GM21423 (cell line): ENCODE data around the gene LRRC7.
"Not testable (repeated sequence)": the region's sequence is repeated elsewhere in the genome, so short reads cannot be mapped to it uniquely, and the experiment has no call there.

Source experiments
- ATAC-seq: cut with Tn5 transposase; IDR thresholded peaks from one replicate; pipeline ENCODE4 v1.9.1; 2021; ENCODE audit warnings: mild to moderate bottlenecking, moderate library complexity; ENCODE audit not compliant: unreplicated experiment

LRRC7 gene

GRCh38 chr1:69943030-69943429 is 375.3 kb downstream of the LRRC7 start:
- ATAC-seq, result no peak

DNA sequence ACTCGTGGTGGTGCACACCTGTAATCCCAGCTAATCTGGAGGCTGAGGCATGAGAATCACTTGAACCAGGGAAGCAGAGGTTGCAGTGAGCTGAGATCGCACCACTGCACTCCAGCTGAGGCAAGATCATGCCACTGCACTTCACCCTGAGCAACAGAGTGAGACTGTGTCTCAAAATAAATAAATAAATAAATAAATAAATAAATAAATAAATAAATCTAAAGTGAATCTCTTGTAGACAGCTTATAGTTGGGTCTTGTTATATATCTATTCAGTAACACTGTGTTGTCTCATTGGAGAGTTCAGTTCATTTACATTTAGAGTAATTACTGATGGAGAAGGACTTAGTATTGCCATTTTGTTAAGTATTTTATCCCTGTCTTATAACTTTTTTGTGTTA is 379.2 kb downstream of the LRRC7 start:
- ATAC-seq, result no peak

DNA sequence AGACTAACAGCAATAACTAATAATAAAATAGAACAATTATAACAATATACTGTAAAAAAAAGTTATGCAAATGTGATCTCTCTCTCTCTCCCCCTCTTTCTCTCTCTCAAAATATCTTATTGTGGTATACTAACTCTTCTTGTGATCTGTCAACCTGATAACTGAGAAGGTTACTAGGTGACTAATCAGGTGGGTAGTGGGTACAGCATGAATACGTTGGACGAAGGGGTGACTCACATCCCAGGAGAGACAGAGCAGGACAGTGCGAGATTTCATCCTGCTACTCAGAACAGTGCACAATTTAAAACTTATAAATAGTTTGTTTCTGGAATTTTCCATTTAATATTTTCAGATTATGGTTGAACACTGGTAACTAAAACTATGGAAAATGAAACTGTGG is 380.1 kb downstream of the LRRC7 start:
- ATAC-seq, result no peak

DNA sequence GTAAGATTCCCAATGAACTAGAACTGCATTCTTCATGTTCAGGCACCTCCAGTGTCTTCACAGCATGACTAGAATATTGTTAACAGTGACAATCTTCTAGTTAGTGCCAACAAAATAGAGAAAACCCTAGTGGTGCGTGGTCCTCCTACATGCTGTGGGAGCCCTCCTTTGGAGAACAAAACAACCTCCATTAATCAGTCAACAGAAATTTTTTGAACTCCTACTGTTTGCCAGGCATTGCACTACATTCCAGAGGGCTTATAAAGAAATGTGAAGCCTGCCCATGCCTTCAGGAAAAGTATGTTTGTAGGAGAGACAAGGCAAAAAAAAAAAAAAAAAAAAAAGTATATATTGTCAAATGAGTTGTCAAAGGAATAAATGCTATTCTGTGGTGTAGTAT is 385.0 kb downstream of the LRRC7 start:
- ATAC-seq, result no peak

- ATAC-seq, result not testable (repeated sequence)
These were observed 394.7 kb downstream of the LRRC7 start for GRCh38 chr1:69962452-69962851.

GRCh38 chr1:69967245-69967766 is 399.6 kb downstream of the LRRC7 start:
- no peak for ATAC-seq

- no peak for ATAC-seq
These were observed 409.2 kb downstream of the LRRC7 start for GRCh38 chr1:69976896-69977295.

- ATAC-seq, result no peak
These were observed 415.3 kb downstream of the LRRC7 start for GRCh38 chr1:69982992-69983391.

DNA sequence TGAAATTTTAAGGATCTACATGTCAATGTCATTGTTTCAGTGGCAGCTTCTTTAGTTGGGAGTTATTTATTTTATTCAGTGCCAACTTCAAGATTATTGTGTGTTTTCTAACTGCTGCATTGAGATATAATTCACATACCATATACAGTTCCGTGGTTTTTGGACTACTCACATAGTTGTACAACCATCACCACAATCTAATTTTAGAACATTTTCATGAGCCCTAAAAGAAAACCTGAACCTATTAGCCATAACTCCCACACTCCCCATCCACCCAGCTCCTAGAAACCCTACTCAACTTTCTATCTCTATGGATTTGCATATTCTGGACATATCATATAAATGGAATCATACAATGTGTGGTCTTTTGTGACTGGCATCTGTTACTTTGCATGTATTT is 417.7 kb downstream of the LRRC7 start:
- no peak for ATAC-seq

GRCh38 chr1:69985901-69986439 is 418.2 kb downstream of the LRRC7 start:
- no peak for ATAC-seq

DNA sequence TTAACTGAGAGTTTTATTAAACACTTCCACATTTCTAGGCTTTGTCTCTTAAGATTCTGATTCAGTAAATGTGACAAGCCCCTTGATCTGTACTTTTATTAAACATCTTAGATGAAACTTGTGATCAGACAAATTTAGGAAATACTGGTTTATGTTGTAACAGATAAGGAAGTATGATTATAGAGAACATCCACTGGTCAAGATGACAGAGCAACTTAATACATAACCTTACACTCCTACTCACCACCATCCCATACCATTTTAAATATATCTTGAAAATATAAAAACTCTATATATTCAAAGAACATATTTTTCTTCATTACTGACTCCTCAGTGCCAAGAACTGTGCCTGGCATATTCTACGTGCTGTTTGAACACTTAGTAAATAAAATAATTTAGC is 420.2 kb downstream of the LRRC7 start:
- no peak for ATAC-seq

GRCh38 chr1:69991644-69992043 is 423.9 kb downstream of the LRRC7 start:
- no peak for ATAC-seq

GRCh38 chr1:69992594-69992993 is 424.9 kb downstream of the LRRC7 start:
- no peak for ATAC-seq

DNA sequence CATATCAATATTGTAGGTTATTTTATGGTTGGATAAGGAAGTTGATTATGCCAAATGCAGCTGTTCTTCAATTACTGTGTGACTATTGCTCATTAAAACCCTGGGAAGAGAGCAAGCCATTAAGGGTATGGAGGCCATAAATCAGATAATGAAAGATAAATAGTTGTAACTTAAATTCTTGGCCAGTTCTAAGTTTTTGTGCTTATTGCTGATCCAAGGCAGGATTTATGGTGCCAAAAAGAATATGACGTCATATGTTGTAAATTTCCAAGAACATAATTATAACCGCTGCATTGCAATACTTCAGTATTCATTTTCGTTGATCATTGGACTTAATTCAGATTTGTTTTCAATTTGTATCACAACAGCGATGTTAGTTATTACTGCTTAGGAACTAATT is 426.1 kb downstream of the LRRC7 start:
- ATAC-seq, result no peak

DNA sequence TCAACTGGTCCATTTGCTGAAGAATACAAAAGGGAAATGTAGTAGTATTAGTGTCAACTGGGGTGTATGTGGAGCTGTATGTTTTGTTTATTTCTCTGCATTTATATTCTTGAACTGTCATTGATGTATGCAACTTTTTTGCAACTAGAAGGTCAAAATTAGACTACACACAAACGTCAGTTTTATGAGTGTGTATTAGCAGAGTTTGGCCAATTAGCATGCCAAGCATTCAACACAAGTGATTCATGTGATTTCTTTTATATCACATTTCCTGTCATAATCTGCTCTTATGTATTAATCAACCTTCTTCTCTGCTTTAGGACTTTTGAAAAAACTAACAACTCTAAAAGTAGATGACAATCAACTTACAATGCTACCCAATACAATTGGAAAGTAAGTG is 426.5 kb downstream of the LRRC7 start:
- no peak for ATAC-seq

GRCh38 chr1:69998847-69999246 is 431.1 kb downstream of the LRRC7 start:
- ATAC-seq, result no peak

GRCh38 chr1:70003211-70003908 is 435.6 kb downstream of the LRRC7 start:
- no peak for ATAC-seq

GRCh38 chr1:70005386-70006034 is 437.8 kb downstream of the LRRC7 start:
- ATAC-seq, result no peak

- no peak for ATAC-seq
These were observed 440.9 kb downstream of the LRRC7 start for GRCh38 chr1:70008660-70009059.

- ATAC-seq, result no peak
These were observed 450.0 kb downstream of the LRRC7 start for GRCh38 chr1:70017770-70018169.

DNA sequence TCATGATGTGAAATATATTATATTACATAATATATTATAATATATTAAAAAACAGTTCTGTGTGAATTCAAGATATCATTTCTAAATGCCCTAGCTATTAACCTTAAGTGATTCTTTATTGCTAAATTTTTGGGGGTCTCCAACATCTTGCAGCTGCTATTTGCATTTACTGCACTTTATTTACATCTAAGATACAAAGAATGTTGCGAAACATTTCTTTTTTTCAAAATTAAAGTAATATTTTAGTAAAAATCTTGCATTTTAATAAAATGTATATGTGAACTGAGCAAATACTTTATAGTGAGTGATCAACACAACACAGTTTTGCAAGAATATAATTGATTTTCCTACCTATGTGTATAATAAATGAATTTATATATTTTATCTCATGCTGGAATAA is 456.6 kb downstream of the LRRC7 start:
- ATAC-seq, result no peak

- ATAC-seq, result no peak
These were observed 457.3 kb downstream of the LRRC7 start for GRCh38 chr1:70025052-70025451.
